SK-N-SH (cell line): ENCODE results near the gene MKX.

ENCODE experiments used
- CTCF ChIP-seq: fragments of 200-600 bp; sonication (generic); IDR thresholded peaks from 2 replicates; pipeline ENCODE4 v1.6.1; 2017; ENCODE audit warnings: antibody characterized with exemption, mild to moderate bottlenecking, moderate library complexity
- EP300 ChIP-seq, 2 experiments: IDR thresholded peaks; 2 replicates each; pipeline versions ENCODE4 v1.4.0 to v1.6.1; 2012; ENCODE audit warnings: borderline replicate concordance in 1 of 2, low read depth in 1 of 2, low read length in 1 of 2
- EZH2phosphoT487 ChIP-seq: fragments of 200-600 bp; sonication (generic); IDR thresholded peaks from 2 replicates; pipeline ENCODE4 v1.6.1; 2017; ENCODE audit warnings: low read depth, mixed run types, mild to moderate bottlenecking, antibody characterized with exemption, moderate library complexity, borderline replicate concordance
- FOXM1 ChIP-seq: IDR thresholded peaks from 2 replicates; pipeline ENCODE4 v1.4.0; 2012; ENCODE audit warnings: low read depth, mild to moderate bottlenecking
- GATA2 ChIP-seq: sonication (generic); formaldehyde crosslinking; IDR thresholded peaks from 2 replicates; pipeline ENCODE4 v1.5.0; 2020; ENCODE audit warnings: mild to moderate bottlenecking, missing genetic modification reagents
- POLR2AphosphoS5 ChIP-seq: IDR thresholded peaks from 2 replicates; pipeline ENCODE4 v1.6.1; 2012; ENCODE audit warnings: low read depth, low read length
- RAD21 ChIP-seq: IDR thresholded peaks from 2 replicates; pipeline ENCODE4 v1.6.1; 2012; ENCODE audit warnings: mild to moderate bottlenecking, low read length
- SIN3A ChIP-seq: IDR thresholded peaks from 2 replicates; pipeline ENCODE4 v1.6.1; 2012; ENCODE audit warnings: low read depth, mild to moderate bottlenecking, low read length, moderate library complexity, borderline replicate concordance
- TF ChIP-seq, protein P1 (sequence below): IDR thresholded peaks from 2 replicates; pipeline ENCODE4 v1.6.1; 2012; ENCODE audit warnings: mild to moderate bottlenecking, low read depth, low read length, moderate library complexity
- TF ChIP-seq, protein P2 (sequence below): IDR thresholded peaks from 2 replicates; pipeline ENCODE4; 2012
- TF ChIP-seq, protein P3 (sequence below): IDR thresholded peaks from 2 replicates; pipeline ENCODE4 v1.4.0; 2012; ENCODE audit warnings: low read depth

- TF ChIP-seq RAD21 (no peak), CTCF (no peak), POLR2AphosphoS5 (no peak), FOXM1 (no peak), GATA2 (CRISPR knock-in tag) (no peak), EP300 (IDR thresholded peaks at IDR 0.05; ENCODE audit: borderline replicate concordance in 1 of 2, low read depth in 1 of 2, low read length in 1 of 2) (no peak), EZH2phosphoT487 (no peak), SIN3A (no peak)
- TF ChIP-seq, protein P1, sequence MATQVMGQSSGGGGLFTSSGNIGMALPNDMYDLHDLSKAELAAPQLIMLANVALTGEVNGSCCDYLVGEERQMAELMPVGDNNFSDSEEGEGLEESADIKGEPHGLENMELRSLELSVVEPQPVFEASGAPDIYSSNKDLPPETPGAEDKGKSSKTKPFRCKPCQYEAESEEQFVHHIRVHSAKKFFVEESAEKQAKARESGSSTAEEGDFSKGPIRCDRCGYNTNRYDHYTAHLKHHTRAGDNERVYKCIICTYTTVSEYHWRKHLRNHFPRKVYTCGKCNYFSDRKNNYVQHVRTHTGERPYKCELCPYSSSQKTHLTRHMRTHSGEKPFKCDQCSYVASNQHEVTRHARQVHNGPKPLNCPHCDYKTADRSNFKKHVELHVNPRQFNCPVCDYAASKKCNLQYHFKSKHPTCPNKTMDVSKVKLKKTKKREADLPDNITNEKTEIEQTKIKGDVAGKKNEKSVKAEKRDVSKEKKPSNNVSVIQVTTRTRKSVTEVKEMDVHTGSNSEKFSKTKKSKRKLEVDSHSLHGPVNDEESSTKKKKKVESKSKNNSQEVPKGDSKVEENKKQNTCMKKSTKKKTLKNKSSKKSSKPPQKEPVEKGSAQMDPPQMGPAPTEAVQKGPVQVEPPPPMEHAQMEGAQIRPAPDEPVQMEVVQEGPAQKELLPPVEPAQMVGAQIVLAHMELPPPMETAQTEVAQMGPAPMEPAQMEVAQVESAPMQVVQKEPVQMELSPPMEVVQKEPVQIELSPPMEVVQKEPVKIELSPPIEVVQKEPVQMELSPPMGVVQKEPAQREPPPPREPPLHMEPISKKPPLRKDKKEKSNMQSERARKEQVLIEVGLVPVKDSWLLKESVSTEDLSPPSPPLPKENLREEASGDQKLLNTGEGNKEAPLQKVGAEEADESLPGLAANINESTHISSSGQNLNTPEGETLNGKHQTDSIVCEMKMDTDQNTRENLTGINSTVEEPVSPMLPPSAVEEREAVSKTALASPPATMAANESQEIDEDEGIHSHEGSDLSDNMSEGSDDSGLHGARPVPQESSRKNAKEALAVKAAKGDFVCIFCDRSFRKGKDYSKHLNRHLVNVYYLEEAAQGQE: no peak
- TF ChIP-seq, protein P2, sequence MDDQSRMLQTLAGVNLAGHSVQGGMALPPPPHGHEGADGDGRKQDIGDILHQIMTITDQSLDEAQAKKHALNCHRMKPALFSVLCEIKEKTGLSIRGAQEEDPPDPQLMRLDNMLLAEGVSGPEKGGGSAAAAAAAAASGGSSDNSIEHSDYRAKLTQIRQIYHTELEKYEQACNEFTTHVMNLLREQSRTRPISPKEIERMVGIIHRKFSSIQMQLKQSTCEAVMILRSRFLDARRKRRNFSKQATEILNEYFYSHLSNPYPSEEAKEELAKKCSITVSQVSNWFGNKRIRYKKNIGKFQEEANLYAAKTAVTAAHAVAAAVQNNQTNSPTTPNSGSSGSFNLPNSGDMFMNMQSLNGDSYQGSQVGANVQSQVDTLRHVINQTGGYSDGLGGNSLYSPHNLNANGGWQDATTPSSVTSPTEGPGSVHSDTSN: no peak
- TF ChIP-seq, protein P3, sequence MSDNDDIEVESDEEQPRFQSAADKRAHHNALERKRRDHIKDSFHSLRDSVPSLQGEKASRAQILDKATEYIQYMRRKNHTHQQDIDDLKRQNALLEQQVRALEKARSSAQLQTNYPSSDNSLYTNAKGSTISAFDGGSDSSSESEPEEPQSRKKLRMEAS: no peak
Observed at GRCh38 chr10:27680006-27680557, 65.5 kb downstream of the MKX start.
